Hepatocyte (in vitro differentiated cells): ENCODE data around the gene STS.

Experiments
- EZH2 ChIP-seq: fragments of 200-600 bp; sonication (generic); IDR thresholded peaks from 2 replicates; pipeline ENCODE4 v1.6.1; 2016; ENCODE audit warnings: antibody characterized with exemption, mild to moderate bottlenecking, borderline replicate concordance
- EZH2phosphoT487 ChIP-seq: fragments of 200-600 bp; sonication (generic); IDR thresholded peaks from one replicate; pipeline ENCODE4 v1.6.1; 2018; ENCODE audit warnings: antibody characterized with exemption, mild to moderate bottlenecking, low read depth, moderate library complexity; ENCODE audit not compliant: unreplicated experiment, severe bottlenecking
- TF ChIP-seq, protein P1 (sequence below): fragments of 200-600 bp; sonication (generic); IDR thresholded peaks from 2 replicates; pipeline ENCODE4 v1.5.1; 2016; ENCODE audit warnings: antibody characterized with exemption, mild to moderate bottlenecking; ENCODE audit not compliant: poor library complexity

DNA sequence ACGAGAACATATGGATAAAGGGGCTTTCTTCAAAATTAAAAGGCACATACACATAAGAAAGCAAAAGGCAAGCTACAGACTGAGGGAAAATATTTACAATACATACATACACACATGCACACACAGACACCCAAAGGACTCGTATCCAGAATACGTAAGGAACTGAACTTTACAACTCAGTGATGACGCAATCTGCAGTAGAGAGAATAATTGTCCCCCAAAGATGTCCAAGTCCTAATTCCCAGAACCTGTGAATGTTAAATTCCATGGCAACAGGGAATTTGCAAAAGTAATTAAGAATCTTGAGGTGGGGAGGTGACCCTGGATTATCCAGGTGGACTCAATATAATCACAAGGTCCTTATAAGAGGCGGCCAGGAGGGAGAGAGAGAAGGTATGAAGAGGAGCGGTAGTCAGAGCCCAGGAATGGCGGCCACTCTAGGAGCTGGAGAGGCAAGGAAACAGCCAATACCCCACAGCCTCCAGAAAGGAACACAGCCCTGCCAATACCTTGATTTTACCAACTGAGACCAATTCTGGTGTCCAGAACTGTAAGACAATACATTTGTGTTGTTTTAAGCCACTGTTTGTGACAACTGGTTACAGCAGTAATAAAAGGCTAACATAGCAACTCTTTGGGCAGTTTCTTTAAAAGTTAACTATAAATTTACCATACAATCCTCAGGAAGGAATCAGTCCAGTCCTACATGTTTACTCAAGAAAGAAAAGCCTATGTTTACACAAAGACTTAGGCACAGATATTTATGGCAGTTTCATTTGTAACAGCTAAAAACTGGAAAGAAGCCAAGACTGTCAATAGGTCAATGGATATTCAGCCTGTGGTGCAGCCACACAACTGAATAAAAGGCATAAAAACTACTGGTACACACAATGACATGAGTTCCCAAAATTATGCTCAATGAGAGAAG is 27.3 kb upstream of the STS start:
- TF ChIP-seq, protein P1, sequence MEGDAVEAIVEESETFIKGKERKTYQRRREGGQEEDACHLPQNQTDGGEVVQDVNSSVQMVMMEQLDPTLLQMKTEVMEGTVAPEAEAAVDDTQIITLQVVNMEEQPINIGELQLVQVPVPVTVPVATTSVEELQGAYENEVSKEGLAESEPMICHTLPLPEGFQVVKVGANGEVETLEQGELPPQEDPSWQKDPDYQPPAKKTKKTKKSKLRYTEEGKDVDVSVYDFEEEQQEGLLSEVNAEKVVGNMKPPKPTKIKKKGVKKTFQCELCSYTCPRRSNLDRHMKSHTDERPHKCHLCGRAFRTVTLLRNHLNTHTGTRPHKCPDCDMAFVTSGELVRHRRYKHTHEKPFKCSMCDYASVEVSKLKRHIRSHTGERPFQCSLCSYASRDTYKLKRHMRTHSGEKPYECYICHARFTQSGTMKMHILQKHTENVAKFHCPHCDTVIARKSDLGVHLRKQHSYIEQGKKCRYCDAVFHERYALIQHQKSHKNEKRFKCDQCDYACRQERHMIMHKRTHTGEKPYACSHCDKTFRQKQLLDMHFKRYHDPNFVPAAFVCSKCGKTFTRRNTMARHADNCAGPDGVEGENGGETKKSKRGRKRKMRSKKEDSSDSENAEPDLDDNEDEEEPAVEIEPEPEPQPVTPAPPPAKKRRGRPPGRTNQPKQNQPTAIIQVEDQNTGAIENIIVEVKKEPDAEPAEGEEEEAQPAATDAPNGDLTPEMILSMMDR, result no peak
- TF ChIP-seq EZH2, result no peak
- TF ChIP-seq EZH2phosphoT487, result no peak
